ENCODE measurements around the gene MYH9.

DNA sequence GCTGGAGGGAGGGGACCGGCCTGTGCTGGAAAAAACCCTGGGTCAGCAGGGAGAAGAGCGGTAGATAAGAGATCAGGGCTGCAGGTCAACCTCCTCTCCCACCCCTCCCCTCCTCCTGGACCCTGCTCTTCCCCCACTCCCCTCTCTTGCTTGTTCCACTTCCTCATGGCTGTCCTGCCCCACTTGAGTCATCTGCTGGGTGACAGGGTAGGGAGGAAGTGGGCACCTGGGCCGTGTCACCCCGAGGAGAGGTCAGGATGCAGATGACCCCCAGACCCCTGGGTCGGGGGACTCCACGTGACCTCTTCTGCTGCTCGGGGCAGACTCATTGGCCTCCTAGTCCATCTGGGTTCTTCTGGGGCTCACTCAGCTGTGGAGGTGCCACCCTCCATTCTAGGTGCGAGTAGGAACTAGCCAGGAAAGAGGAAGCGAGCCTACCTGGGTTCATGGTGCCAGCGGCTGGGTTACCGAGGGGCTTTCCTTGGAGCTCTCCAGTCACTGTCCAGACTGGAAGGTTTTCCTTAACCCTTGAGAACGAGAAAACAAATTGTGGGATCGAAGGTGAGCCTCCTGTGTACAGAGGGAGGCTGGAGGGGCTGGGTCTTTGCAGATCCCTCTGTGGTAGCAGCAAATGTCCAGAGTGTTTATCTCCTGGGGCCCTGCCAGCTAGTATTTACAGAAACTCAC, 154.9 kb downstream of the MYH9 start:
- TF ChIP-seq EZH2 (IDR thresholded peaks at IDR 0.05; ENCODE audit: borderline replicate concordance, insufficient read depth, low read length, poor library complexity, severe bottlenecking) (no peak), TAF1 (IDR thresholded peaks at IDR 0.05; ENCODE audit: low read depth) (no peak), MXI1 (conservative IDR thresholded peaks at IDR 0.05; ENCODE audit: poor library complexity, severe bottlenecking) (no peak), POLR2AphosphoS5 (IDR thresholded peaks at IDR 0.05) (no peak)
- TF ChIP-seq, protein P1, sequence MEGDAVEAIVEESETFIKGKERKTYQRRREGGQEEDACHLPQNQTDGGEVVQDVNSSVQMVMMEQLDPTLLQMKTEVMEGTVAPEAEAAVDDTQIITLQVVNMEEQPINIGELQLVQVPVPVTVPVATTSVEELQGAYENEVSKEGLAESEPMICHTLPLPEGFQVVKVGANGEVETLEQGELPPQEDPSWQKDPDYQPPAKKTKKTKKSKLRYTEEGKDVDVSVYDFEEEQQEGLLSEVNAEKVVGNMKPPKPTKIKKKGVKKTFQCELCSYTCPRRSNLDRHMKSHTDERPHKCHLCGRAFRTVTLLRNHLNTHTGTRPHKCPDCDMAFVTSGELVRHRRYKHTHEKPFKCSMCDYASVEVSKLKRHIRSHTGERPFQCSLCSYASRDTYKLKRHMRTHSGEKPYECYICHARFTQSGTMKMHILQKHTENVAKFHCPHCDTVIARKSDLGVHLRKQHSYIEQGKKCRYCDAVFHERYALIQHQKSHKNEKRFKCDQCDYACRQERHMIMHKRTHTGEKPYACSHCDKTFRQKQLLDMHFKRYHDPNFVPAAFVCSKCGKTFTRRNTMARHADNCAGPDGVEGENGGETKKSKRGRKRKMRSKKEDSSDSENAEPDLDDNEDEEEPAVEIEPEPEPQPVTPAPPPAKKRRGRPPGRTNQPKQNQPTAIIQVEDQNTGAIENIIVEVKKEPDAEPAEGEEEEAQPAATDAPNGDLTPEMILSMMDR (IDR thresholded peaks at IDR 0.05; ENCODE audit: poor library complexity, severe bottlenecking) = no peak
